Measurements from ENCODE around the gene DEAF1.

The DEAF1 gene

GRCh38 chr11:646214-646613 lies 48.8 kb downstream of the DEAF1 start:
- no peaks in the 10 kb centered on the region for H3K9me3 ChIP-seq (ENCODE audit: control insufficient read depth, low read length)
- H3K36me3 ChIP-seq (ENCODE audit: control insufficient read depth, insufficient read depth, low read length), result peaks cover 13% of the 10 kb centered on the region
- H3K27me3 ChIP-seq (ENCODE audit: control insufficient read depth, insufficient read depth, low read length, poor library complexity, severe bottlenecking), result no peaks in the 10 kb centered on the region
- 94 to 97% methylated on average over 10 to 13 of the region's 14 CpGs for WGBS, 2 experiments
- no peak overlapping the region for H3K27ac ChIP-seq (ENCODE audit: insufficient read depth, low read depth, low read length, poor library complexity, severe bottlenecking)
- H3K4me1 ChIP-seq (ENCODE audit: control insufficient read depth, insufficient read depth, low read length), result peaks cover under 1% of the 10 kb centered on the region
- H3K4me3 ChIP-seq (ENCODE audit: insufficient read depth, low read depth, low read length), result no peak overlapping the region

- H3K4me3 ChIP-seq (ENCODE audit: insufficient read depth, low read depth, low read length), result no peak overlapping the region
- H3K4me1 ChIP-seq (ENCODE audit: control insufficient read depth, insufficient read depth, low read length), result peaks cover 7% of the 10 kb centered on the region
- H3K27me3 ChIP-seq (ENCODE audit: control insufficient read depth, insufficient read depth, low read length, poor library complexity, severe bottlenecking), result peaks cover 1% of the 10 kb centered on the region
- H3K27ac ChIP-seq (ENCODE audit: insufficient read depth, low read depth, low read length, poor library complexity, severe bottlenecking), result no peak overlapping the region
- 90 to 91% methylated on average over 16 of the region's 16 CpGs for WGBS, 2 experiments
- peaks cover 7% of the 10 kb centered on the region for H3K36me3 ChIP-seq (ENCODE audit: control insufficient read depth, insufficient read depth, low read length)
- H3K9me3 ChIP-seq (ENCODE audit: control insufficient read depth, low read length), result no peaks in the 10 kb centered on the region
Observed at GRCh38 chr11:645536-645935, 49.5 kb downstream of the DEAF1 start.

GRCh38 chr11:643849-644738 lies 50.9 kb downstream of the DEAF1 start:
- no peak overlapping the region for H3K4me3 ChIP-seq (ENCODE audit: insufficient read depth, low read depth, low read length)
- H3K36me3 ChIP-seq (ENCODE audit: control insufficient read depth, insufficient read depth, low read length), result peaks cover 7% of the 10 kb centered on the region
- H3K27me3 ChIP-seq (ENCODE audit: control insufficient read depth, insufficient read depth, low read length, poor library complexity, severe bottlenecking), result peaks cover 10% of the 10 kb centered on the region
- peaks cover 11% of the 10 kb centered on the region for H3K4me1 ChIP-seq (ENCODE audit: control insufficient read depth, insufficient read depth, low read length)
- no peaks in the 10 kb centered on the region for H3K9me3 ChIP-seq (ENCODE audit: control insufficient read depth, low read length)
- H3K27ac ChIP-seq (ENCODE audit: insufficient read depth, low read depth, low read length, poor library complexity, severe bottlenecking), result no peak overlapping the region
- 94 to 95% methylated on average over 50 of the region's 50 CpGs for WGBS, 2 experiments

DNA sequence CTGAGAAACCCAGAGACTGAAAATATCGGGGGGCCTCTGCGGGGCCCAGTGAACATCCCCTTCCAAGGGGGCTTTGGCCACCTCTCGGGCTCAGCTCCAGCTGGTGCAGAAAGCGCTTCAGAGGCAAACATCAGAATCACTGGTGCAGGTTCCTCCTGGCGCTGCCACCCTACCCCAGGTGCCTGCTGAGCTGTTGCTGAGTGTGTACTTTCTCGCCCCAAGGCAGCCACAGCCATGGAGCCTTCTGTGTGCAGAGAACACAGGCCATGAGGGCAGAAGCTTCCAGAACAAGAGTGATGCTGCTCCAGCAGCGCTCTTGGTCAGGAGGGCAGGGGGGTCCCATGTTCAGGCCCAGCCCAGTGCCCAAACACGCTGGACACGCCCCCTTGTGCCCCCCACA lies 51.7 kb downstream of the DEAF1 start:
- peaks cover 14% of the 10 kb centered on the region for H3K27me3 ChIP-seq (ENCODE audit: control insufficient read depth, insufficient read depth, low read length, poor library complexity, severe bottlenecking)
- H3K4me1 ChIP-seq (ENCODE audit: control insufficient read depth, insufficient read depth, low read length), result peaks cover 15% of the 10 kb centered on the region
- H3K36me3 ChIP-seq (ENCODE audit: control insufficient read depth, insufficient read depth, low read length), result peaks cover 7% of the 10 kb centered on the region
- 94% methylated on average over 9 of the region's 9 CpGs for WGBS, 2 experiments
- no peaks in the 10 kb centered on the region for H3K9me3 ChIP-seq (ENCODE audit: control insufficient read depth, low read length)
- no peak overlapping the region for H3K27ac ChIP-seq (ENCODE audit: insufficient read depth, low read depth, low read length, poor library complexity, severe bottlenecking)
- H3K4me3 ChIP-seq (ENCODE audit: insufficient read depth, low read depth, low read length), result no peak overlapping the region

DNA sequence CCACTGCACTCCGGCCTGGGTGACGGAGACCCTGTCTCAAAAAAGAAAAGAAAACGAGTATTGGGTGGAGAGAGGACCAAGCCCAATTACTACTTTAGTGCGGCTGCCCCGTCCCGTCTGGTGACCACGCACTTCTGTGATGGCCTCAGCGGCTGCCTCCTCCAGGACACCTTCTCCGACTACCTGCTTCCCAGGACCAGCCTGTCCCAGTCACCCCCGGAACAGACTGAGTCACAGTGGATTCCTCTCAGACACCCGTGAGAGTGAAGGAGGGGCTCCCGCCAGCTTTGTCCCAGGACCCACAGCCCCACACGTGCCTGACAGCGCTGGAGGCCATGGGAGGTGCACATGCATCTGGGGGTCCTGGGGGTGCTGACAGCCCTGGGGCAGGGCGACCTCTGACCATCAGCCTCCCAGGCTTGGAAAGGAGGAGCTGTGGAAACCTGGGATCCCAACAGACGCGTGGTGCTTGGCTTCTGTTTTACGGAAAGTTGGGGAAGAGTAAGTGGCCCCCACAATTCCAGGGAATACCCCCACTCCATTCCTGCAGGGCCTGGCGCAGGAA lies 53.1 kb downstream of the DEAF1 start:
- Histone ChIP-seq H3K36me3 (ENCODE audit: control insufficient read depth, insufficient read depth, low read length) (peaks cover 7% of the 10 kb centered on the region), H3K27ac (ENCODE audit: insufficient read depth, low read depth, low read length, poor library complexity, severe bottlenecking) (no peak overlapping the region), H3K9me3 (ENCODE audit: control insufficient read depth, low read length) (no peaks in the 10 kb centered on the region), H3K27me3 (ENCODE audit: control insufficient read depth, insufficient read depth, low read length, poor library complexity, severe bottlenecking) (peaks cover 29% of the 10 kb centered on the region), H3K4me3 (ENCODE audit: insufficient read depth, low read depth, low read length) (no peak overlapping the region), H3K4me1 (ENCODE audit: control insufficient read depth, insufficient read depth, low read length) (peaks cover 24% of the 10 kb centered on the region)
- WGBS, 2 experiments, result 94 to 96% methylated on average over 19 of the region's 19 CpGs

GRCh38 chr11:640021-640706 lies 54.9 kb downstream of the DEAF1 start:
- Histone ChIP-seq H3K9me3 (ENCODE audit: control insufficient read depth, low read length) (no peaks in the 10 kb centered on the region), H3K27ac (ENCODE audit: insufficient read depth, low read depth, low read length, poor library complexity, severe bottlenecking) (no peak overlapping the region), H3K4me3 (ENCODE audit: insufficient read depth, low read depth, low read length) (peak overlapping the region; percentile 10), H3K27me3 (ENCODE audit: control insufficient read depth, insufficient read depth, low read length, poor library complexity, severe bottlenecking) (peaks cover 42% of the 10 kb centered on the region), H3K36me3 (ENCODE audit: control insufficient read depth, insufficient read depth, low read length) (no peaks in the 10 kb centered on the region), H3K4me1 (ENCODE audit: control insufficient read depth, insufficient read depth, low read length) (peaks cover 33% of the 10 kb centered on the region)
- 32 to 35% methylated on average over 68 to 69 of the region's 69 CpGs for WGBS, 2 experiments

DNA sequence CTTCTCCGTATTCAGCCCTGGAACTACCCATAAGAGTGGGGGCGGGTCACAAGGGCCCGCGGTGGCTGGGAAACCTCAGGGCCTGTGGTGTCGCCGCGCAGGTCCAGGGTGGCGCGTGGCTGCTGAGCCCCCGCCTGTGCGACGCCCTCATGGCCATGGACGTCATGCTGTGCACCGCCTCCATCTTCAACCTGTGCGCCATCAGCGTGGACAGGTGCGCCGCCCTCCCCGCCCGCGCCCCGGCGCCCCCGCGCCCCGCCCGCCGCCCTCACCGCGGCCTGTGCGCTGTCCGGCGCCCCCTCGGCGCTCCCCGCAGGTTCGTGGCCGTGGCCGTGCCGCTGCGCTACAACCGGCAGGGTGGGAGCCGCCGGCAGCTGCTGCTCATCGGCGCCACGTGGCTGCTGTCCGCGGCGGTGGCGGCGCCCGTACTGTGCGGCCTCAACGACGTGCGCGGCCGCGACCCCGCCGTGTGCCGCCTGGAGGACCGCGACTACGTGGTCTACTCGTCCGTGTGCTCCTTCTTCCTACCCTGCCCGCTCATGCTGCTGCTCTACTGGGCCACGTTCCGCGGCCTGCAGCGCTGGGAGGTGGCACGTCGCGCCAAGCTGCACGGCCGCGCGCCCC lies 55.6 kb downstream of the DEAF1 start:
- Histone ChIP-seq H3K27ac (ENCODE audit: insufficient read depth, low read depth, low read length, poor library complexity, severe bottlenecking) (peak overlapping the region; percentile 84), H3K27me3 (ENCODE audit: control insufficient read depth, insufficient read depth, low read length, poor library complexity, severe bottlenecking) (peaks cover 42% of the 10 kb centered on the region), H3K9me3 (ENCODE audit: control insufficient read depth, low read length) (no peaks in the 10 kb centered on the region), H3K36me3 (ENCODE audit: control insufficient read depth, insufficient read depth, low read length) (no peaks in the 10 kb centered on the region), H3K4me3 (ENCODE audit: insufficient read depth, low read depth, low read length) (peak overlapping the region; percentile 57), H3K4me1 (ENCODE audit: control insufficient read depth, insufficient read depth, low read length) (peaks cover 33% of the 10 kb centered on the region)
- 4 to 9% methylated on average over 80 of the region's 80 CpGs for WGBS, 2 experiments

- no peaks in the 10 kb centered on the region for H3K9me3 ChIP-seq (ENCODE audit: control insufficient read depth, low read length)
- H3K36me3 ChIP-seq (ENCODE audit: control insufficient read depth, insufficient read depth, low read length), result no peaks in the 10 kb centered on the region
- H3K27ac ChIP-seq (ENCODE audit: insufficient read depth, low read depth, low read length, poor library complexity, severe bottlenecking), result peak overlapping the region; percentile 84
- H3K27me3 ChIP-seq (ENCODE audit: control insufficient read depth, insufficient read depth, low read length, poor library complexity, severe bottlenecking), result peaks cover 42% of the 10 kb centered on the region
- 0 to 1% methylated on average over 28 of the region's 28 CpGs for WGBS, 2 experiments
- peaks cover 33% of the 10 kb centered on the region for H3K4me1 ChIP-seq (ENCODE audit: control insufficient read depth, insufficient read depth, low read length)
- peak overlapping the region; percentile 57 for H3K4me3 ChIP-seq (ENCODE audit: insufficient read depth, low read depth, low read length)
Observed at GRCh38 chr11:638631-639331, 56.2 kb downstream of the DEAF1 start.

GRCh38 chr11:637593-638521 lies 57.2 kb downstream of the DEAF1 start:
- WGBS, 2 experiments, result 1% methylated on average over 53 to 55 of the region's 55 CpGs
- Histone ChIP-seq H3K4me1 (ENCODE audit: control insufficient read depth, insufficient read depth, low read length) (peaks cover 33% of the 10 kb centered on the region), H3K27me3 (ENCODE audit: control insufficient read depth, insufficient read depth, low read length, poor library complexity, severe bottlenecking) (peaks cover 42% of the 10 kb centered on the region), H3K36me3 (ENCODE audit: control insufficient read depth, insufficient read depth, low read length) (no peaks in the 10 kb centered on the region), H3K27ac (ENCODE audit: insufficient read depth, low read depth, low read length, poor library complexity, severe bottlenecking) (peak overlapping the region; percentile 84), H3K9me3 (ENCODE audit: control insufficient read depth, low read length) (no peaks in the 10 kb centered on the region), H3K4me3 (ENCODE audit: insufficient read depth, low read depth, low read length) (peak overlapping the region; percentile 57)

Measured in ectodermal cell (in vitro differentiated cells).